ENCODE results near the gene ADAMTS13. TPM values are rescaled to one million over a fixed set of nuclear protein-coding genes. Genes with fewer than 3 reads are reported as not detected.

Gene ADAMTS13
- total and polyA plus RNA-seq, 8 donors, result 1.5 to 18.9 (median 3.1) TPM

- Histone ChIP-seq H3K36me3 (no peaks in the 10 kb centered on the region), H3K27me3 (no peaks in the 10 kb centered on the region), H3K4me1 (no peaks in the 10 kb centered on the region), H3K27ac (no peak overlapping the region), H3K9me3 (no peaks in the 10 kb centered on the region), H3K4me3 (no peak overlapping the region)
- WGBS, 2 donors, result 48 to 50% methylated on average over 13 of the region's 13 CpGs
- no peak for TF ChIP-seq CTCF (IDR thresholded peaks at IDR 0.05)
- no peak for FAIRE-seq
- ATAC-seq, result no peak
- intact Hi-C loops (cut with DNase I), result no loop called here
- DNase-seq, result peak in 2 of 6 donors; percentile 41 to 44
These were observed 68.1 kb downstream of the ADAMTS13 start for GRCh38 chr9:133490201-133490681.

GRCh38 chr9:133490865-133491655, 68.9 kb downstream of the ADAMTS13 start:
- ATAC-seq (no peak), DNase-seq (peak in 1 of 6 donors; percentile 54), FAIRE-seq (no peak)
- no peaks in the 10 kb centered on the region for H3K4me1 ChIP-seq
- no peaks in the 10 kb centered on the region for H3K9me3 ChIP-seq
- intact Hi-C loops (cut with DNase I), result no loop called here
- H3K27me3 ChIP-seq, result no peaks in the 10 kb centered on the region
- WGBS, 2 donors, result 47 to 62% methylated on average over 11 to 12 of the region's 12 CpGs
- H3K27ac ChIP-seq, result no peak overlapping the region
- H3K4me3 ChIP-seq, result no peak overlapping the region
- no peak for TF ChIP-seq CTCF (IDR thresholded peaks at IDR 0.05)
- H3K36me3 ChIP-seq, result no peaks in the 10 kb centered on the region

- FAIRE-seq (no peak), DNase-seq (no peak), ATAC-seq (no peak)
- Histone ChIP-seq H3K27ac (no peak overlapping the region), H3K9me3 (no peaks in the 10 kb centered on the region), H3K4me3 (no peak overlapping the region), H3K27me3 (no peaks in the 10 kb centered on the region), H3K36me3 (no peaks in the 10 kb centered on the region), H3K4me1 (no peaks in the 10 kb centered on the region)
- intact Hi-C loops (cut with DNase I), result no loop called here
- WGBS, 2 donors, result 71 to 89% methylated on average over 8 of the region's 8 CpGs
- TF ChIP-seq CTCF (IDR thresholded peaks at IDR 0.05), result no peak
These were observed 69.4 kb downstream of the ADAMTS13 start for GRCh38 chr9:133491656-133491925.

DNA sequence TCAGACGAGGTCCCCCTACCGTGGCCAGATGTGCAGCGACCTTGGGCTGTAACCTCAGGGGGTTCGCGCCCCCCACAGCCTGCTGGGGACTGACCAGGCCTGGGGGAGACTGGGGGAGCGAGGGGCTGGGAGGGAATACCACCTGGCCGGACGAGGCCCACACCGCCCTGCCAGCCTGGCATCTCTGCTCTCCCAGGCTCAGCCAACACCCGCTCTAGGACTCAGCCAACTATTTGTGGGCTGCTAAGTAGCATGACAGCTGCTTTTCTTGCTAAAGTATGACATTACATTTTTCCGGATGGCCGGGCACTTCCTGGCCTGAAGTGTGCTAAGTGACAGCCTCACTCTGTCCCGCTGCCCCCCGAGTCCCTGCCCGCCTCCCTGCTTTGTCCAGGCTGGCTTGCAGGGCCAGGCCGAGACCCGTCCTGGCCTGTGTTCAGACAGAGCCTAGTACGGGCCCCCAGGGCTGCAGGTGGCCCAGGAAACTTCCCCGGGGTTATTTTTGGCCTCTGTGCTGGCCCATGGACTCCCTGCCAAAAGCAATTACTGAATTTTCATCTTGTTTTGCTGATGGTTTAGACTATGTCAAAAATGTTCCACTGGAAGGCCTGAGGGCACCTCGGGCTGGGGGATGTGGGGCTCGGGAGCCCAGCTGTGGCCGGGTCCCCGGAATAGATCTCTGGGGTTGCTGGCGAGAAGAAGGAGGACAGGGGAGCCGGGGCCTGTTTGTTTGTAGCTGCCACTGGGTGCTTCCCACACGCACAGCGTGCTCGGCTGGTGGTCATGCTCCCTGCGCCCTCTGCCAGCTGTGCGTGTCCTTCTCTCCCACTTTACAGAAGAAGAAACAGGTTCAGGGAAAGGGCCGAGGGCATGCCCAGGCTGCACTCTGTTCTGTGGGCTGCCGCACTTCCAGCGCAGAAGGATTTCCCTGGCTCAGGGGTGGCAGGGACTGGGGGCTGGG, 70.2 kb downstream of the ADAMTS13 start:
- intact Hi-C loops (cut with DNase I), result no loop called here
- Histone ChIP-seq H3K4me3 (no peak overlapping the region), H3K36me3 (no peaks in the 10 kb centered on the region), H3K4me1 (no peaks in the 10 kb centered on the region), H3K9me3 (no peaks in the 10 kb centered on the region), H3K27me3 (no peaks in the 10 kb centered on the region), H3K27ac (peak overlapping the region in 1 of 4 donors; percentile 28)
- DNase-seq (peak in 1 of 6 donors; percentile 60), FAIRE-seq (no peak), ATAC-seq (peak in 1 of 4 donors; percentile 41)
- 67% methylated on average over 33 of the region's 33 CpGs for WGBS, 2 donors
- TF ChIP-seq CTCF (IDR thresholded peaks at IDR 0.05), result no peak

Data from pancreas (tissue), 10 donors.